RWPE2 (cell line): Measurements from ENCODE around the gene GNAI3.

Experiments used
- ATAC-seq: fragments of 200-7000 bp; cut with Tn5 transposase; 3 replicates; pipeline ENCODE4 v1.9.1; 2021; ENCODE audit warnings: low read depth
- DNase-seq: peaks from one replicate; pipeline ENCODE4 v3.0.0-alpha.2; 2020; ENCODE audit warnings: low spot score
- H3K27ac ChIP-seq: fragments of 450-650 bp; 2 replicates; pipeline ENCODE4 v1.5.1; 2017; ENCODE audit warnings: mild to moderate bottlenecking; ENCODE audit not compliant: poor library complexity, severe bottlenecking
- H3K27me3 ChIP-seq: fragments of 250-450 bp; sonication (Bioruptor Pico); 2 replicates; pipeline ENCODE4 v1.5.1; 2021; ENCODE audit warnings: mild to moderate bottlenecking, moderate library complexity; ENCODE audit not compliant: insufficient read depth, poor library complexity, severe bottlenecking
- H3K36me3 ChIP-seq: fragments of 250-450 bp; sonication (Bioruptor Pico); 2 replicates; pipeline ENCODE4 v1.5.1; 2020; ENCODE audit warnings: low read depth, mild to moderate bottlenecking, moderate library complexity
- H3K4me1 ChIP-seq: fragments of 250-450 bp; sonication (Bioruptor Pico); 2 replicates; pipeline ENCODE4 v1.5.1; 2021; ENCODE audit warnings: mild to moderate bottlenecking, moderate library complexity; ENCODE audit not compliant: insufficient read depth, poor library complexity, severe bottlenecking
- H3K4me3 ChIP-seq: fragments of 250-450 bp; sonication (Bioruptor Pico); 2 replicates; pipeline ENCODE4 v1.5.1; 2021; ENCODE audit warnings: mild to moderate bottlenecking, moderate library complexity; ENCODE audit not compliant: severe bottlenecking
- H3K9me3 ChIP-seq: fragments of 250-450 bp; sonication (Bioruptor Pico); 2 replicates; pipeline ENCODE4 v1.5.1; 2021; ENCODE audit warnings: mild to moderate bottlenecking, moderate library complexity; ENCODE audit not compliant: severe bottlenecking
- CTCF ChIP-seq: fragments of 450-650 bp; IDR thresholded peaks from one replicate; pipeline ENCODE4 v1.5.1; 2017; ENCODE audit warnings: mild to moderate bottlenecking, moderate library complexity; ENCODE audit not compliant: poor library complexity, severe bottlenecking

The GNAI3 gene

DNA sequence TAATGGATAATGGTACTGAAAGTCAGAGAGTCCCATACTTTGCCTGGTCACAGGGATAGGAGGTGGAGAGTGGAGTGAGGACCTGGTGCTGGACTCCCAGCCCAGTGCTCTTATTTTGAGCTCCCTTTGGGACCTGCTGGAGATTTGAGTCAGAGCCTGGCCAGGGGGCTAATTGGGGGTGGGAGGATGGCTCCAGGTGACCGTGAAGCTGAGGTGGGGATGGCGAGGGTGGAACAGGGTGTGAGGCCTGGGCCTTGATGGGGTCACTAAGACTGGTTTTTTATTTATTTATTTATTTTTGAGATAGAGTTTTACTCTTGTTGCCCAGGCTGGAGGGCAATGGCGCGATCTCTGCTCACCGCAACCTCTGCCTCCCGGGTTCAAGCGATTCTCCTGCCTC lies 89.0 kb downstream of the GNAI3 start:
- Histone ChIP-seq H3K27me3 (no peaks in the 10 kb centered on the region), H3K27ac (no peak overlapping the region), H3K36me3 (no peaks in the 10 kb centered on the region), H3K4me3 (no peak overlapping the region), H3K9me3 (no peaks in the 10 kb centered on the region), H3K4me1 (no peaks in the 10 kb centered on the region)
- no peak for TF ChIP-seq CTCF
- DNase-seq = no peak
- ATAC-seq = no peak

DNA sequence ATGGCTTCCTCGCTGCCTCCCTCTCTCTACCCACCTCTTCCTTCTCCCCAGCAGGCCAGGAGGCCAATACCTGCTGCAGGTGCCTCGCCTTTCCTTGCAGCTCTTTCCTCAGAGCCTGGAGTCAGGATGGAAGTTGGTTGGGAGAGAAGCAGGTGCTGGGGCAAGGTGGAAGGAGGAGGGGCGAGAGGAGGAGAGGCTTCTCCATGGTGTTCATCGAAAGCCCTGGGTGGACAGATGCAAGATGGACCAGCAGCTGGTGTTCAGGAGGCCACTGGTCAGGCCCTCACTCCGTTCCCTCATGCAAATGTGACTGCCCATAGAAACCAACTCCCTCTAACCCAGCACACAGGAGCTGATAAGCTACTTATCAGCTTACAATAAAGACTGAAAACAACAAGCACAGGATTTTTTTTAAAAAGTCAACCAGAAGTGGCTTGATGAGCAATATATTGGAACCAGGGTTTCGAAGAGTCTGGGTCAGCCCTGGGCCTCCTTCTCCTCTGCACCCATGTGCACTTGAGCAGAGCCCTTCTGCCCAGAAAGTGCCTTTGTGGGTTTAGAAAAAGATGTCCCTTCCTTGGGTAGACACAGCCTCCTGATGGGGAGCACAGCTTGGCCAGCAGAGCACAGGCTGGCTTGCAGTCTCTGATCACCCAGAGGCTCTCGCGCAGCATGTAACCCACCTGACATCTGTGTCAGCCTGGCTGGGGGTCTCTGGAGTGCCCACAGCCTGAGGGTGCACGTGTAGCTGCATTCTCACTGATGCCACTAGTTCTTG lies 90.8 kb downstream of the GNAI3 start:
- no peak for ATAC-seq
- no peaks in the 10 kb centered on the region for H3K4me1 ChIP-seq
- TF ChIP-seq CTCF = no peak
- H3K9me3 ChIP-seq = no peaks in the 10 kb centered on the region
- DNase-seq = no peak
- H3K27ac ChIP-seq = no peak overlapping the region
- no peaks in the 10 kb centered on the region for H3K27me3 ChIP-seq
- no peak overlapping the region for H3K4me3 ChIP-seq
- no peaks in the 10 kb centered on the region for H3K36me3 ChIP-seq

DNA sequence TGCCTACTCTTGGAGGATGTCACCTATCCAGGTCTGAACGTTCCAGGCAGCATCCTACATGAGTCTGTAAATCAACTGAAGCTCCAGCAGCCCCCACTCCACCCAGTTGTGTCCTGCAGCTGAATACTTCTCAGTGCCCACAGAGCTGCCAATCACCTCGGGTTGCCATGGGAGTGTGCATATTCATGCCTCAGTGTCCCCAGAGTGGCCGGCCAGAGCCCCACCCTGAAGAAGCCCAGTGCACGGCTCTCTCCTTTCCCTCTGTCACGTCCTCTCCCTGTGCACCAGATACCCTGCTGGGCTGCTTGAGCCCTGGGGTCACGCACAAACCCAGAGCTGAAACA lies 91.4 kb downstream of the GNAI3 start:
- Histone ChIP-seq H3K27me3 (no peaks in the 10 kb centered on the region), H3K9me3 (no peaks in the 10 kb centered on the region), H3K4me1 (no peaks in the 10 kb centered on the region), H3K4me3 (no peak overlapping the region), H3K27ac (no peak overlapping the region), H3K36me3 (no peaks in the 10 kb centered on the region)
- no peak; the same call in 2 of the 3 replicates for ATAC-seq
- no peak for DNase-seq
- TF ChIP-seq CTCF = no peak

DNA sequence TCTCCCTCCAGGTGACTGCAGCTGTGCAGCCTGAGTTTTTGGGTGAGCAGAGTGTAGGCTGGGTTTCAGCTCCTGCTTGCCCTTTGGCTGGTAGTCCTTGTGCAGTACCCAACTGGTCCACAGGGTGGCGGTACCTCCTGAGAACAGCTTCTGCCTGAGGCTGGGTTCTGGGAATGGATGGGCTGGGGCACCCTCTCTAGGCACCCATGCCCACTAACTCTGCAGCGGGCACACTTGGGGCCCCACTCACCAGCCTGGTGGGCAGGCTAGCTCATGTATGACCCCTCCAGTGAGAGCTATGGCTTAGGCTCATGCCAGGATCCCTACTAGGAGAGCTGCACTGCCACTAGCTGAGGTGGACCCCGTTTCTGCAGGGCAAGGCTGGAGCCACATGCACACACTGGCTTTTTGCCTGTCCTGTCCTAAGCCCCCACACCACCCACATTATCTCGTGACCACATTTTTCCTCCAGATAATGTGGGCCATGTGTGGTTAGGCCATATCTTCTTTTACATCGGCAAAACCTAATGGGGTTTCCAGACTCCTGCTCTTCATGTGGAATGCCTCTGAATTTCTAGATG lies 92.0 kb downstream of the GNAI3 start:
- peak; percentile 86 for TF ChIP-seq CTCF
- no peaks in the 10 kb centered on the region for H3K36me3 ChIP-seq
- H3K27me3 ChIP-seq = no peaks in the 10 kb centered on the region
- no peak overlapping the region for H3K27ac ChIP-seq
- no peak overlapping the region for H3K4me3 ChIP-seq
- H3K4me1 ChIP-seq = no peaks in the 10 kb centered on the region
- DNase-seq = no peak
- peak; percentile 52 for ATAC-seq
- H3K9me3 ChIP-seq = no peaks in the 10 kb centered on the region
